NCI-H510A treated with DMSO at 0.1 percent for 48 hours (cell line): ENCODE measurements around the gene TLE2.
A peak's percentile ranks its signal among the peaks of the same experiment; 100 is the strongest.

Experiments used
- DNase-seq: peaks from one replicate; lab custom pipeline; 2025; lab: John Stamatoyannopoulos, UW

Gene TLE2

GRCh38 chr19:3029065-3029923, at the start of gene TLE2:
Gene TLE2 (minus strand): TSS chr19:3029280. CDS start chr19:3028904, 376 bp downstream.
- no peak for DNase-seq

DNA sequence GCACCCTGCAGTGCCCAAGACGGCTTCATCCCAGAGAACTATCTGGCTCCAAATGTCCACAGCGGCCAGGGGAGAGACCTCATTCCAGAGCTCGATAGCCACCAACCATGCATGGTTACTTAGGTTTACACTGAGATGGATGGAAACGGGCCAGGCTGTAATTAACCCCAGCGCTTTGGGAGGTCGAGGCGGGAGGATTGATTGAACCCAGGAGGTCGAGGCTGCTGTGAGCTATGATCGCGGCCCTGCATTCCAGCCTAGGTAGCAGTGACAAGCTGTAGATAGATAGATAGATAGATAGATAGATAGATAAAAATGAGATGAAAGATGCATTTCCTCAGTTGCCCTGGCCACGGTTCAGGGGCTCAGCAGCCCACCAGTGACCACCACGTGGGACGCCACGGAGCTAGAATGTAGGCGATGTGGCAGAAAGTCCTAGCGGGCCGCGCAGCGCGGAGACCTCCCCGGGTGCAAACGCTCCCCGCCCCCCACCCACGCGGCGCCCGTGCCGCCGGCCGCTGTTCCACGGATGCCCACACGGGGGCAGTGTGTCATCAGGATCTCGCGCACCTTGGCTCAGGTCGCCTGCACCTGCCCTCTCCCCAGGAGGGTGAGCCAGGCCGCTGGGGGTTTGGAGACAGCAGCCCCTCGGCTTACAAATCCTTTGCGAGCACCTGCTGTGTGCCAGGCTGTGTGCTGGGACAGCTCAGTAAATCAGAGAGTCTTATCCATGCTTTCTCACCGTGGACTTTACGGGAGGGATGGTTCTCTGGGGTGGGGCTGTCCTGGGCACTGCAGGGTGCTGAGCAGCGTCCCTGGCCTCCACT, 46.7 kb upstream of the TLE2 start:
- peak; percentile 42 for DNase-seq

GRCh38 chr19:3073931-3074595, 45.0 kb upstream of the TLE2 start:
- no peak for DNase-seq

DNA sequence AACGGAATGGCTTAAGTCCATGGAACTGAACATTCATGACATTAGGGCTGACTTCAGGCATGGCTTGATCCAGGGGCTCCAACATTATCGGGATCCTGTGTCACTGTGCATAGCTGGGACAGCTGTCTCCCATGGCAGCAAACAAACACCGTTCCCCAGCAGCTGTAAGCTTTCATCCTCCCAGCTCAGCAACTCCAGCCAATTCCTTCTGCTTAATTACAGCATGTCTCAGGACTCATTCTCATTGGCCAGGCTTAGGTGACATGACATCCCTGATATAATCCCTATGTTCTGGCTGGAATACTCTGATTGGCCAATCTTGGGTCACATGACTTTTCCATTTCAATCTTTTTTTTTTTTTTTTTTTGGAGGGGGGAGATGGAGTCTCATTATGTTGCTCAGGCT, 44.1 kb upstream of the TLE2 start:
- DNase-seq = peak; percentile 32

DNA sequence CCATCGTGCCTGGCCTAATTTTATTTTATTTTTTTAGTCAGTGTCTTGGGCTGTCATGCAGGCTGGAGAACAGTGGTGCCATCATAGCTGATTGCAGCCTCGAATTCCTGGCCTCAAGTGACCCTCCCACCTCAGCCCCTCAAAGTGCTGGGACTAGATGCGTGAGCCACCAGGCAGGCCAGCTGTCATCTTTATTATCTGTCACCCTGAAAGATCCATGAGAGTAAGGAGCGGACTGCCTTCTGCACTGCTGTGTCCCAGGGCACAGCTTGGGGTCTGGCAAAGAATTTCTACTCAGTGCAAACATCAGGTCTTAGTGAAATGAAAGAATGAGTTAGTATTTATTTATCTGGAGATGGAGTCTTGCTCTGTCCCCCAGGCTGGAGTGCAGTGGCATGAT, 42.7 kb upstream of the TLE2 start:
- DNase-seq = no peak

GRCh38 chr19:3068071-3068470, 39.0 kb upstream of the TLE2 start:
- peak; percentile 59 for DNase-seq

DNA sequence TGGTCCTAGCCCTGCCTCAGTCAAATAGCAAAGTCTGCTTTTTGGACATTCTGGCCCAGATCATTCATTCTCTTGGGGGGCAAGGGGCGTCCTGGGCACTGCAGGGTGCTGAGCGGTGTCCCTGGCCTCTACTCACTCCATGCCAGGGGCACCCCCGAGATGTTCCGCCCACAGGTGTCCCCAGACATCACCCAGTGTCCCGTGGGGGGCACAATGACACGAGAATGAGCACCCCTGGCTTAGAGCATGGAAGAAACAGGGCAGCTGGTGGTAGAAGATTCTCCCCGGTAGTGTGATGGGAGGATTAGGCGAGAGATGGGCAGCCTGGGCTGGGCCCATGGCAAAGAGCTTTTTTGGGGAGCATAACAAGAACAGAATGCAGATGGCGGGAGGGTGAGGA, 38.5 kb upstream of the TLE2 start:
- DNase-seq = no peak

DNA sequence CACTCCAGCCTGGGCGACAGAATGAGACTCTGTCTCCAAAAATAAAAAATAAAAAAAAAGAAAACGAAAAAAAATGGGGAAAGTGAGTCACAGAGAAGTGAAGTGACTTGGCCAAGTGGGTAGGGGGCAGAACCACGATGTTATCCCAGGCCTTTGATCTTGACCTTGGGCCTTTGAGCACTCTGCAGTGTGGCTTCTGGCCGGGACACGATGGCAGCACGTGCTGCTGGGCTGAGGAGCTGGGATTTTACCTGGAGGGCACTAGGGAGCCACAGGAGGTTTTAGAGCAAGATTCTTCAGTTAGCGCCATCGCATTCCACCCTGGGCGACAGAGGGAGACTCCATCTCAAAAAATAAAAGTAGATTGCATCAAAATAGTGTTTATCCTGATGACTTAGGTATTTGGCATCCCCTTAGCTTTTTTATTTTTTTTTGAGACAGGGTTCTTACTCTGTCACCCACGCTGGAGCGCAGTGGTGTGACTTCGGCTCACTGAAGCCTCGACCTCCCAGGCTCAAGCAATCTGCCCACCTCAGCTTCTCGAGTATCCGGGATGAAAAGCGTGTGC, 37.5 kb upstream of the TLE2 start:
- DNase-seq = no peak

- peak; percentile 59 for DNase-seq
Observed at GRCh38 chr19:3065675-3066357, 36.7 kb upstream of the TLE2 start.

DNA sequence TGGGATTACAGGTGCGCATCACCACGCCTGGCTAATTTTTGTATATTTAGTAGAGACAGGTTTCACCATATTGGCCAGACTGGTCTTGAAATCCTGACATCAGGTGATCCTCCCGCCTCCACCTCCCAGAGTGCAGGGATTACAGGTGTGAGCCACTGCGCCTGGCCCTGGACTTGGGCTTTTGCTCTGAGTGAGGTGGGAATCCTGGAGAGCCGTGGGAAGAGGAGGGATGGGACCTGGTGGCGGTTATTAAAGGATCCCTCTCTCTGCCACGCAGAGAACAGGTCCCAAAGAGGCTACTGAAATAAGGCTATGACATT, 34.9 kb upstream of the TLE2 start:
- no peak for DNase-seq

- DNase-seq = no peak
Observed at GRCh38 chr19:3062165-3063105, 33.4 kb upstream of the TLE2 start, which contains the start of gene TLE5. Gene TLE5 (minus strand): TSS chr19:3062495. CDS start chr19:3062200, 295 bp downstream.

GRCh38 chr19:3061182-3062161, 32.4 kb upstream of the TLE2 start:
- DNase-seq = no peak

GRCh38 chr19:3060857-3061181, 31.7 kb upstream of the TLE2 start:
- no peak for DNase-seq

- DNase-seq = no peak
Observed at GRCh38 chr19:3059653-3060052, 30.6 kb upstream of the TLE2 start.

DNA sequence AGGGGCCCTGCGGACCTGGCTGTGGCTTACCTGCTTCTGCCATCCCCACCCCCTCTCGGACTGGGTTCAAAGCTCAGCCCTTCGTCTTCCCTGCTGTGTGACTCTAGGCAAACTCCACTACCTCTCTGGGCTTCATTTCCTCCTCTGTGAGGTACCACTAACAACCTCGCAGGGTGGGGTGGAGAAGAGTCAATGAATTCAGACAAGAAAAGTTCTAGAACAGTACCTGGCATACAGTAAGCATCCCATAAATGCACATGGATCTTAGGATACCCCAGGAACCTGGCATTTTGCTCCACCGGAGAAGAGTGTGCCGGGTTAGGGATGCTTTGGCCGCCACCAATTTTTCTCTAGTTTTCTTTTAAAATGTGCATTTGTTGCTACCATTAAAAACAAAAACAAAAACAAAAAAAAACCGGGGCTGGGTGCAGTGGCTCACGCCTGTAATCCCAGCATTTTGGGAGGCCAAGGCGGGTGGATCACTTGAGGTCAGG, 29.8 kb upstream of the TLE2 start:
- no peak for DNase-seq

GRCh38 chr19:3058009-3058820, 29.1 kb upstream of the TLE2 start:
- DNase-seq = no peak

DNA sequence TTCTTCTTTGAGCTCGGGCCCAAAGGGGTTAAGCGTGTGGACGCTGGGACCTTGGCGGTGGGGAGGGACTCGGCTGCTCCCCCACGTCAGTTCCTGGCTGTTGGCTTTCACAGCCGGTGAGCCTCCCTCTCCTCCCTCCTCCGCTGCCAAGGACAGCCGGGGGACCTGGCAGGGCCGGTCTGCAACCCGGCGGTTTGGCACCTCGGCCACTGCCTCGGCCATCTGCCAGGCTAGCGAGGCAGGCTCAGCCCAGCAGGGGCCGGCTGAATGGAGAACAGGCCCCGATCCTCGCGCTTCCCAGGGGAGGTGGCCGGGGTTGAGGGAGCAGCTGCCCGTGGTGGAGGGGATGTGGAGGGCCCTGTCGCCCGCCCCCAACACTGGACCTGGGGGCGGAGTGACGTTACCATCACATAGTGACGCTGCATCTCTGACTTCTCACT, 28.2 kb upstream of the TLE2 start:
- DNase-seq = peak; percentile 34

GRCh38 chr19:3056417-3057088, 27.5 kb upstream of the TLE2 start:
- DNase-seq = peak; percentile 38
